ENCODE data around the gene SAAL1. TPM values are rescaled to one million over a fixed set of nuclear protein-coding genes. Genes with fewer than 3 reads are reported as not detected.
"Not testable (repeated sequence)": the region's sequence is repeated elsewhere in the genome, so short reads cannot be mapped to it uniquely, and the experiment has no call there.

The SAAL1 gene
- total RNA-seq, 4 donors from 2014 or later, result 9.6 to 13.0 (median 12.8) TPM

DNA sequence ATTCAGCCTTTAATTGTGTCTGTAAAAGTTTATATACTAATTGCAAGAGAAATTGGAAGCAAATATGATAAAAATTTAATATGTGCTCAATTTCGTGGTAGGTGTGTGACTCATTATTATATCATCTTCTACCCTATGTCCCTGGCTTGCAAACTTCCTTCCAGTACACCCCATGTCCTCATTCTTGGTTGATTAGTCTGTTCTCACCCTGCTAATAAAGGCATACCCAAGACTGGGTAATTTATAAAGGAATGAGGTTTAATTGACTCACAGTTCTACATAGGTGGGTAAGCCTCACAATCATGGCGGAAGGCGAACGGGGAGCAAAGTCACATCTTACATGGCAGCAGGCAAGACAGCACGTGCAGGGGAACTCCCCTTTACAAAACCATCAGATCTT, 38.4 kb upstream of the SAAL1 start:
- no peak for TF ChIP-seq POLR2A (IDR thresholded peaks at IDR 0.05)
- TF ChIP-seq, protein P1, sequence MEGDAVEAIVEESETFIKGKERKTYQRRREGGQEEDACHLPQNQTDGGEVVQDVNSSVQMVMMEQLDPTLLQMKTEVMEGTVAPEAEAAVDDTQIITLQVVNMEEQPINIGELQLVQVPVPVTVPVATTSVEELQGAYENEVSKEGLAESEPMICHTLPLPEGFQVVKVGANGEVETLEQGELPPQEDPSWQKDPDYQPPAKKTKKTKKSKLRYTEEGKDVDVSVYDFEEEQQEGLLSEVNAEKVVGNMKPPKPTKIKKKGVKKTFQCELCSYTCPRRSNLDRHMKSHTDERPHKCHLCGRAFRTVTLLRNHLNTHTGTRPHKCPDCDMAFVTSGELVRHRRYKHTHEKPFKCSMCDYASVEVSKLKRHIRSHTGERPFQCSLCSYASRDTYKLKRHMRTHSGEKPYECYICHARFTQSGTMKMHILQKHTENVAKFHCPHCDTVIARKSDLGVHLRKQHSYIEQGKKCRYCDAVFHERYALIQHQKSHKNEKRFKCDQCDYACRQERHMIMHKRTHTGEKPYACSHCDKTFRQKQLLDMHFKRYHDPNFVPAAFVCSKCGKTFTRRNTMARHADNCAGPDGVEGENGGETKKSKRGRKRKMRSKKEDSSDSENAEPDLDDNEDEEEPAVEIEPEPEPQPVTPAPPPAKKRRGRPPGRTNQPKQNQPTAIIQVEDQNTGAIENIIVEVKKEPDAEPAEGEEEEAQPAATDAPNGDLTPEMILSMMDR (IDR thresholded peaks at IDR 0.05), result no peak
- WGBS, 2 donors, result 53 to 57% methylated on average over 5 of the region's 5 CpGs
- intact Hi-C loops (cut with DNase I), result no loop called here
- Histone ChIP-seq H3K4me1 (no peaks in the 10 kb centered on the region), H3K36me3 (no peaks in the 10 kb centered on the region), H3K27me3 (peaks cover 0 to 15% (median 0%) of the 10 kb centered on the region in 4 donors), H3K9me3 (no peaks in the 10 kb centered on the region), H3K27ac (no peak overlapping the region), H3K4me3 (no peak overlapping the region)
- DNase-seq, result no peak

- TF ChIP-seq, protein P1 (IDR thresholded peaks at IDR 0.05), result no peak
- no peak for TF ChIP-seq POLR2A (IDR thresholded peaks at IDR 0.05)
- 80 to 85% methylated on average over 2 of the region's 2 CpGs for WGBS, 2 donors
Measured at GRCh38 chr11:18140145-18140544, 34.3 kb upstream of the SAAL1 start.

GRCh38 chr11:18137186-18137800, 31.4 kb upstream of the SAAL1 start:
- intact Hi-C loops (cut with DNase I), result no loop called here
- H3K4me3 ChIP-seq, result no peak overlapping the region
- TF ChIP-seq POLR2A (IDR thresholded peaks at IDR 0.05), result no peak
- TF ChIP-seq, protein P1 (IDR thresholded peaks at IDR 0.05), result no peak
- H3K9me3 ChIP-seq, result no peaks in the 10 kb centered on the region
- no peak overlapping the region for H3K27ac ChIP-seq
- peaks cover 0 to 5% (median 0%) of the 10 kb centered on the region in 3 donors for H3K4me1 ChIP-seq
- 95 to 96% methylated on average over 27 to 29 of the region's 29 CpGs for WGBS, 2 donors
- DNase-seq, result no peak
- H3K36me3 ChIP-seq, result no peaks in the 10 kb centered on the region
- H3K27me3 ChIP-seq, result peaks cover 0 to 4% (median 0%) of the 10 kb centered on the region in 4 donors

More at GRCh38 chr11:18140145-18140544, 34.3 kb upstream of the SAAL1 start:
- Histone ChIP-seq H3K27ac (no peak overlapping the region), H3K4me1 (no peaks in the 10 kb centered on the region), H3K4me3 (no peak overlapping the region), H3K9me3 (no peaks in the 10 kb centered on the region), H3K27me3 (peaks cover 0 to 8% (median 0%) of the 10 kb centered on the region in 4 donors), H3K36me3 (no peaks in the 10 kb centered on the region)
- intact Hi-C loops (cut with DNase I), result no loop called here
- no peak for DNase-seq

DNA sequence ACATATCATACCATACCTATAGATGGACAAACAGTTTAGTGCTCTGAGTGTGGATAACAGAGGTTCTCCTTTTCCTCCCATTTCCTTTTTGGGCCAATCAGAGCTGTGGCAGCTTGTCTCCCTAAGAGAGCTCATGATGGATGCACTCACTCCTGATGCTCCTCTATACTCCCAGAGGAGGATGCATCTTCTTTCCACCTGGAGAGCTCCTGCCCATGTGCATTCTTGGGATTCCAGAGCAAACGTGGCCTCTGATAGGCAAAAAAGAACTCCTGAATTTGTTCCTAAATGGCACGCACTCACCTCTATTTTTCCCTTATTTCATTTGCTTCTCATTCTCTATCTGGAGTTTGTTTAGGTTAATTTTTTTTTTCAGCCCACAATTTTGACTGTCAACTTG, 29.4 kb upstream of the SAAL1 start:
- intact Hi-C loops (cut with DNase I), result no loop called here
- no peak for DNase-seq
- peaks cover 0 to 2% (median 0%) of the 10 kb centered on the region in 4 donors for H3K27me3 ChIP-seq
- H3K27ac ChIP-seq, result no peak overlapping the region
- H3K36me3 ChIP-seq, result no peaks in the 10 kb centered on the region
- H3K9me3 ChIP-seq, result no peaks in the 10 kb centered on the region
- H3K4me1 ChIP-seq, result peaks cover 0 to 8% (median 0%) of the 10 kb centered on the region in 3 donors
- 47 to 48% methylated on average over 2 of the region's 2 CpGs for WGBS, 2 donors
- H3K4me3 ChIP-seq, result no peak overlapping the region
- no peak for TF ChIP-seq POLR2A (IDR thresholded peaks at IDR 0.05)
- TF ChIP-seq, protein P1 (IDR thresholded peaks at IDR 0.05), result no peak

- intact Hi-C loops (cut with DNase I), result no loop called here
- no peak for DNase-seq
- 31 to 40% methylated on average over 3 of the region's 3 CpGs for WGBS, 2 donors
- TF ChIP-seq, protein P1 (IDR thresholded peaks at IDR 0.05), result no peak
- no peak for TF ChIP-seq POLR2A (IDR thresholded peaks at IDR 0.05)
- no peaks in the 10 kb centered on the region for H3K36me3 ChIP-seq
- H3K9me3 ChIP-seq, result no peaks in the 10 kb centered on the region
- no peak within 1 kb of the TSS for H3K4me3 ChIP-seq
- H3K27ac ChIP-seq, result no peak within 1 kb of the TSS
- peaks cover 0 to 8% (median 0%) of the 10 kb centered on the region in 3 donors for H3K4me1 ChIP-seq
- peaks cover 0 to 12% (median 0%) of the 10 kb centered on the region in 4 donors for H3K27me3 ChIP-seq
Measured at GRCh38 chr11:18132341-18132740, 26.5 kb upstream of the SAAL1 start, which contains the start of gene MRGPRX3. Gene MRGPRX3 (plus strand): TSS chr11:18132571. CDS start chr11:18137203, 4,632 bp downstream.

- peaks cover 0 to 12% (median 0%) of the 10 kb centered on the region in 4 donors for H3K27me3 ChIP-seq
- H3K9me3 ChIP-seq; H3K4me1 ChIP-seq; H3K4me3 ChIP-seq; intact Hi-C loops (cut with DNase I); H3K36me3 ChIP-seq; H3K27ac ChIP-seq; DNase-seq: not testable (repeated sequence)
- WGBS, 2 donors, result 76 to 86% methylated on average over 4 of the region's 4 CpGs
Measured at GRCh38 chr11:18131115-18131514, 25.2 kb upstream of the SAAL1 start.

DNA sequence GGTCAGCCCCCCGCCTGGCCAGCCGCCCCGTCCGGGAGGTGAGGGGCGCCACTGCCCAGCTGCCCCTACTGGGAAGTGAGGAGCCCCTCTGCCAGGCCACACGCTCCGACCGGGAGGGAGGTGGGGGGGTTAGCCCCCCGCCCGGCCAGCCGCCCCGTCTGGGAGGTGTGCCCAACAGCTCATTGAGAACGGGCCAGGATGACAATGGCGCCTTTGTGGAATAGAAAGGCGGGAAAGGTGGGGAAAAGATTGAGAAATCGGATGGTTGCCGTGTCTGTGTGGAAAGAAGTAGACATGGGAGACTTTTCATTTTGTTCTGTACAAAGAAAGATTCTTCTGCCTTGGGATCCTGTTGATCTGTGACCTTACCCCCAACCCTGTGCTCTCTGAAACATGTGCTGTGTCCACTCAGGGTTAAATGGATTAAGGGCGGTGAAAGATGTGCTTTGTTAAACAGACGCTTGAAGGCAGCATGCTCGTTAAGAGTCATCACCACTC, 15.5 kb upstream of the SAAL1 start:
- H3K36me3 ChIP-seq; intact Hi-C loops (cut with DNase I); H3K4me3 ChIP-seq; H3K4me1 ChIP-seq; H3K27ac ChIP-seq; H3K27me3 ChIP-seq; DNase-seq; H3K9me3 ChIP-seq: not testable (repeated sequence)
- WGBS, 2 donors, result 68 to 86% methylated on average over 4 of the region's 20 CpGs
